Natural killer cell (primary cell): ENCODE results near the gene RPS6KA5. TPM values are rescaled to one million over a fixed set of nuclear protein-coding genes. Genes with fewer than 3 reads are reported as not detected.
A peak's percentile ranks its signal among the peaks of the same experiment; 100 is the strongest.

Source experiments
- ATAC-seq, 3 donors: fragments of 150-1000 bp in 2 of 3; fragments of 200-7000 bp in 1 of 3; cut with Tn5 transposase; 1 replicate in 1 of 3; 2 replicates in 2 of 3; pipeline ENCODE4 v1.10.0; 2021; ENCODE audit warnings: mild to moderate bottlenecking in 2 of 3, moderate library complexity in 2 of 3
- DNase-seq, 2 donors: peaks; one replicate each; pipeline versions ENCODE4 v3.0.0 to v3.0.0-alpha.2; 2013 to 2021; ENCODE audit warnings: mixed read lengths in 1 of 2
- H3K27ac ChIP-seq: one replicate; pipeline ENCODE4 v1.5.1; 2013; ENCODE audit warnings: mild to moderate bottlenecking, low read length
- H3K27me3 ChIP-seq: one replicate; pipeline ENCODE4 v1.6.1; 2013; ENCODE audit warnings: low read length; ENCODE audit not compliant: control insufficient read depth, insufficient read depth
- H3K36me3 ChIP-seq: one replicate; pipeline ENCODE4 v1.6.1; 2013; ENCODE audit warnings: low read length; ENCODE audit not compliant: control insufficient read depth, insufficient read depth
- H3K4me1 ChIP-seq: one replicate; pipeline ENCODE4 v1.6.1; 2013; ENCODE audit warnings: low read length; ENCODE audit not compliant: control insufficient read depth, insufficient read depth
- H3K4me3 ChIP-seq: one replicate; pipeline ENCODE4 v1.5.1; 2013; ENCODE audit warnings: low read length
- H3K9me3 ChIP-seq: one replicate; pipeline ENCODE4 v1.6.1; 2013; ENCODE audit warnings: low read length; ENCODE audit not compliant: control insufficient read depth, insufficient read depth
- H3K27ac Mint-ChIP-seq, 2 donors: one replicate each; pipeline ENCODE4 v1.8.0; 2022; ENCODE audit warnings: mild to moderate bottlenecking in 2 of 2, mixed read lengths in 2 of 2, moderate library complexity in 1 of 2
- H3K27me3 Mint-ChIP-seq, 2 donors: one replicate each; pipeline ENCODE4 v1.8.0; 2022; ENCODE audit warnings: low read depth in 2 of 2, mixed read lengths in 2 of 2
- H3K36me3 Mint-ChIP-seq: one replicate; pipeline ENCODE4 v1.8.0; 2022; ENCODE audit warnings: mixed read lengths
- H3K4me1 Mint-ChIP-seq, 2 donors: one replicate each; pipeline ENCODE4 v1.8.0; 2022; ENCODE audit warnings: mixed read lengths in 2 of 2
- H3K4me3 Mint-ChIP-seq: one replicate; pipeline ENCODE4 v1.8.0; 2022; ENCODE audit warnings: mild to moderate bottlenecking, moderate library complexity, mixed read lengths
- H3K9me3 Mint-ChIP-seq, 2 donors: one replicate each; pipeline ENCODE4 v1.8.0; 2022; ENCODE audit warnings: mixed read lengths in 2 of 2
- WGBS: methylation state at CpG from one replicate; pipeline ENCODE4 v1.1.7; 2013; ENCODE audit warnings: missing lambda C conversion rate; ENCODE audit not compliant: insufficient coverage; 5-methylcytosine and 5-hydroxymethylcytosine counted together
- intact Hi-C: fragments of 100-400 bp; cut with micrococcal nuclease; formaldehyde crosslinking; loops from one replicate; pipeline ENCODE4 v1.14.2; 2022
- total RNA-seq, 4 donors: library from RNA; stranded (reverse); fragments of 120-200 nt in 1 of 4; gene quantifications; one replicate each; pipeline versions ENCODE4 v1.2.3 to v1.2.4, GENCODE V29; 2013 to 2022
- TF ChIP-seq, protein P1 (sequence below): fragments of 200-600 bp; IDR thresholded peaks from one replicate; pipeline ENCODE4 v1.8.0; 2022; ENCODE audit warnings: antibody characterized with exemption

RPS6KA5 gene
- total RNA-seq, 3 donors from 2014 or later (not counting 1 experiment from before 2014, with no cell fraction given): 24.1 to 28.5 (median 27.9) TPM

DNA sequence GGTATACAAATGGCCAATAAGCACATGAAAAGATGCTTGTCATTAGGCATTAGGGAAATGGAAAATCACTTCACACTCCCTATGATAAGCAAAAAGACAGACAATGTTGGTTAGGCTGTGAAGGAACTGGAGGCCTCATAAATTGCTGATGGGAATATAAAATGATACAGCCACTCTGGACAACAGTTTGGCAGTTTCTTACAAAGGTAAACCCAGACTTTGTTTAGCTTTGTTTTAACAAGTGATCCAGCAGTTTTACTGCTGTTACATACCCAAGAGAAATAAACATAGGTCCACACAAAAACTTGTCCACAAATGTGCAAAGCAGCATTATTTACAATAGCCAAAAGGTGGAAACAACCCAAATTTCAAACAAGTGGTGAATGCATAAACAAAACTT, 5.4 kb downstream of the RPS6KA5 start:
- H3K27me3 Mint-ChIP-seq: no peaks in the 10 kb centered on the region
- intact Hi-C loops: no loop called here
- H3K4me3 ChIP-seq: no peak overlapping the region
- H3K36me3 ChIP-seq: no peaks in the 10 kb centered on the region
- ATAC-seq (no peak), DNase-seq (no peak)
- H3K9me3 Mint-ChIP-seq: no peaks in the 10 kb centered on the region
- no peaks in the 10 kb centered on the region for H3K9me3 ChIP-seq
- no peak overlapping the region for H3K27ac ChIP-seq
- H3K27ac Mint-ChIP-seq: no peak overlapping the region
- H3K4me3 Mint-ChIP-seq: no peak overlapping the region
- peaks cover 11 to 20% of the 10 kb centered on the region in 2 donors for H3K4me1 Mint-ChIP-seq
- H3K36me3 Mint-ChIP-seq: no peaks in the 10 kb centered on the region
- TF ChIP-seq, protein P1, sequence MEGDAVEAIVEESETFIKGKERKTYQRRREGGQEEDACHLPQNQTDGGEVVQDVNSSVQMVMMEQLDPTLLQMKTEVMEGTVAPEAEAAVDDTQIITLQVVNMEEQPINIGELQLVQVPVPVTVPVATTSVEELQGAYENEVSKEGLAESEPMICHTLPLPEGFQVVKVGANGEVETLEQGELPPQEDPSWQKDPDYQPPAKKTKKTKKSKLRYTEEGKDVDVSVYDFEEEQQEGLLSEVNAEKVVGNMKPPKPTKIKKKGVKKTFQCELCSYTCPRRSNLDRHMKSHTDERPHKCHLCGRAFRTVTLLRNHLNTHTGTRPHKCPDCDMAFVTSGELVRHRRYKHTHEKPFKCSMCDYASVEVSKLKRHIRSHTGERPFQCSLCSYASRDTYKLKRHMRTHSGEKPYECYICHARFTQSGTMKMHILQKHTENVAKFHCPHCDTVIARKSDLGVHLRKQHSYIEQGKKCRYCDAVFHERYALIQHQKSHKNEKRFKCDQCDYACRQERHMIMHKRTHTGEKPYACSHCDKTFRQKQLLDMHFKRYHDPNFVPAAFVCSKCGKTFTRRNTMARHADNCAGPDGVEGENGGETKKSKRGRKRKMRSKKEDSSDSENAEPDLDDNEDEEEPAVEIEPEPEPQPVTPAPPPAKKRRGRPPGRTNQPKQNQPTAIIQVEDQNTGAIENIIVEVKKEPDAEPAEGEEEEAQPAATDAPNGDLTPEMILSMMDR: no peak
- peaks cover 9% of the 10 kb centered on the region for H3K4me1 ChIP-seq
- H3K27me3 ChIP-seq: no peaks in the 10 kb centered on the region

DNA sequence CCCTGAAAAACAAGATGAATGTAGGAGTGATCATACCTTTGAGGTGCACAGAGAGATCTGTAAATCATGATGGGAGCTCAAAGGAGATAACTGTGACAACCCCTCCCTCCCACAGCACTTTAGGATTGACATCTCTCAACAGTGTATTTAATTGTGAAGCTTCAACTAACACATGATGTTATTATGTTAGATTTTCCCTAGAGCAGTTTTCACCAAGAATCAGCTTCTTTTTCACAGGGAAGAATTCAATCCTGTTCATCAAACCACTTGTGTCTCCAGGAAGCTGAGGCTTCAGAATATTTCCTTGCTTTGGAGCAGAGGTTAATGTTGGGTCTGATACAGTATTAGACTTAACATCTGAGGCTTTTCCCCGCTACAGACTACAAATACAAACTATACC, 11.8 kb downstream of the RPS6KA5 start:
- 100% methylated on average over 1 of the region's 1 CpG for WGBS
- Mint-ChIP-seq H3K4me3 (no peak overlapping the region), H3K27me3 (peaks cover 6 to 8% of the 10 kb centered on the region in 2 donors), H3K36me3 (no peaks in the 10 kb centered on the region), H3K4me1 (peaks cover 24 to 36% of the 10 kb centered on the region in 2 donors), H3K27ac (no peak overlapping the region), H3K9me3 (no peaks in the 10 kb centered on the region)
- intact Hi-C loops: no loop called here
- TF ChIP-seq, protein P1: no peak
- H3K4me1 ChIP-seq: peaks cover 24% of the 10 kb centered on the region
- no peak overlapping the region for H3K27ac ChIP-seq
- no peak overlapping the region for H3K4me3 ChIP-seq
- H3K36me3 ChIP-seq: no peaks in the 10 kb centered on the region
- ATAC-seq (no peak), DNase-seq (no peak)
- no peaks in the 10 kb centered on the region for H3K9me3 ChIP-seq
- H3K27me3 ChIP-seq: no peaks in the 10 kb centered on the region

DNA sequence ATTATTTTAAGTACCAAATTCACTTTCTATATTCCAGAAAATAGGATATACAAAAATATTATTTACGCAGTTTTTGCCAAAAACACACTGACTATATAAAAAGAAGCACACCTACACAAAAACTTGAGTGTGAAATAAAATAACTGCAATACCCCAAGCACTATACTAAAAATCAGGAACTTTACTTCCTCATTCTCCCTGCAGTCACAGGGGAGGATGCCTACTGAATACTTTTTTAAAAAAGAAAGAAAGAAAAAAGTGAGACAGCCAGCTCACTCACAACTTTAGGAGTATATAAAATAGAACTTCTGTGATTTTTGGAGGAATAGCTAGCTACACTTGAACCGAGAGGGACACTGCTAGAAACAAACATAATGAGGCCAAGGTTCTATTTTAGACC, 12.2 kb downstream of the RPS6KA5 start:
- H3K27me3 ChIP-seq: no peaks in the 10 kb centered on the region
- TF ChIP-seq, protein P1: no peak
- H3K4me3 Mint-ChIP-seq: no peak overlapping the region
- H3K4me1 Mint-ChIP-seq: peaks cover 26 to 38% of the 10 kb centered on the region in 2 donors
- no peaks in the 10 kb centered on the region for H3K9me3 Mint-ChIP-seq
- intact Hi-C loops: no loop called here
- no peak overlapping the region for H3K27ac ChIP-seq
- DNase-seq: no peak
- no peaks in the 10 kb centered on the region for H3K36me3 Mint-ChIP-seq
- no peak overlapping the region for H3K4me3 ChIP-seq
- H3K36me3 ChIP-seq: no peaks in the 10 kb centered on the region
- ATAC-seq: no peak
- WGBS: no CpG with 5 or more reads among the region's 2 CpGs
- H3K4me1 ChIP-seq: peaks cover 24% of the 10 kb centered on the region
- peaks cover 6 to 8% of the 10 kb centered on the region in 2 donors for H3K27me3 Mint-ChIP-seq
- no peak overlapping the region for H3K27ac Mint-ChIP-seq
- H3K9me3 ChIP-seq: no peaks in the 10 kb centered on the region

DNA sequence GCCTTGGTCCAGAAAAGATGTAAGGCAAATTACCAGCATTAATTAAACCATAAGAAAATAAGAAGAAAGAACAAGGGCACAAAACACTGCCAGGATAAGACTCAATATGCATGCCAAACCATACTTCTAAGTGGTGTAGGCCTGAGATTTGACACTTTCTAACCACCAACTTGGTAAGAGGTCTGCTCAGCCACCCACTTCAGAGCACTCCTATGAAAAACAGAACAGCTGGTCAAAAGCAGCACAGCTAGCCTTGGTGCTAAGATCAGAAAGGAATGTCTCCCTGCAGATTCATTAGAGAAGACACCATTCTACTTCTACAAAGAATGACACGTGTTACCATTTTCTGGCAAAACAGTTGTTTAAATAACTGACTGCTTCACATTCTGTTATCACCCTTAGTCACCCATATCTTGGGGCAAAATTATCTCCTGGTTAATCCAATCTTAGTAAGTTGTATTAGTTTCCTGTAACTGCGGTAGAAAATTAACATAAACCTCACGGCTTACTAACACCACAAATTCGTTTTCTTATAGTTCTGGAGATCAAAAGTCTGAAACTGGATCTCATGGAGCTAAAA, 13.2 kb downstream of the RPS6KA5 start:
- peaks cover 8 to 14% of the 10 kb centered on the region in 2 donors for H3K27me3 Mint-ChIP-seq
- peak; percentile 79 to 98 (median 81) for ATAC-seq

More for the DNA sequence above, 13.2 kb downstream of the RPS6KA5 start:
- no peaks in the 10 kb centered on the region for H3K9me3 ChIP-seq
- peaks cover 34 to 45% of the 10 kb centered on the region in 2 donors for H3K4me1 Mint-ChIP-seq
- no peaks in the 10 kb centered on the region for H3K36me3 Mint-ChIP-seq
- H3K4me3 Mint-ChIP-seq: peak overlapping the region; percentile 21
- no peaks in the 10 kb centered on the region for H3K9me3 Mint-ChIP-seq
- H3K4me3 ChIP-seq: no peak overlapping the region
- no peaks in the 10 kb centered on the region for H3K36me3 ChIP-seq
- DNase-seq: peak in 1 of 2 donors; percentile 50
- peak overlapping the region; percentile 1 to 11 for H3K27ac Mint-ChIP-seq
- intact Hi-C loops: no loop called here
- WGBS: 38% methylated on average over 4 of the region's 4 CpGs
- H3K27ac ChIP-seq: peak overlapping the region; percentile 34
- TF ChIP-seq, protein P1: no peak
- peaks cover 24% of the 10 kb centered on the region for H3K4me1 ChIP-seq
- no peaks in the 10 kb centered on the region for H3K27me3 ChIP-seq
